K562 (cell line): ENCODE measurements around the gene FAM180B. TPM values are rescaled to one million over a fixed set of nuclear protein-coding genes. Genes with fewer than 3 reads are reported as not detected.
"Not testable (repeated sequence)": the region's sequence is repeated elsewhere in the genome, so short reads cannot be mapped to it uniquely, and the experiment has no call there.

Experiments used
- ATAC-seq: fragments of 200-7000 bp; cut with Tn5 transposase; 3 replicates; pipeline ENCODE4 v1.9.1; 2020; ENCODE audit warnings: moderate library complexity
- BruUV-seq: library from RNA; stranded (reverse); fragments of 400-500 nt; replicated peaks from 2 replicates; lab custom pipeline; 2021; lab: Mats Ljungman, UMichigan
- CTCF ChIA-PET: fragments of 300-600 bp; formaldehyde crosslinking; extraction: SDS; loops from one replicate; lab custom pipeline; 2021; ENCODE audit warnings: low intra/inter-chr PET ratio; lab: Yijun Ruan, JAX
- POLR2A ChIA-PET: fragments of 300-600, 350-650 bp; sonication (Branson Sonifier 250); formaldehyde crosslinking; extraction: SDS; loops from one replicate; lab custom pipeline; 2021; ENCODE audit warnings: antibody characterized with exemption, inconsistent platforms; lab: Yijun Ruan, JAX
- DNase-seq, 4 experiments: peaks; one replicate each; pipeline versions ENCODE4 v3.0.0 to v3.0.0-alpha.2; 2011 to 2018; ENCODE audit warnings: low spot score in 3 of 4, mixed read lengths in 3 of 4; ENCODE audit errors: extremely low read depth in 1 of 4
- FAIRE-seq: peaks from 2 replicates; lab custom pipeline; 2011; peaks lifted over from hg19 to GRCh38; lab: Jason Lieb, UNC
- H2AFZ ChIP-seq: 2 replicates; pipeline ENCODE4 v1.6.0; 2011; ENCODE audit warnings: low read depth, low read length, control low read depth, inconsistent platforms
- H3K27ac ChIP-seq: fragments of 200-600 bp; 3 replicates; pipeline ENCODE4 v1.8.0; 2011; ENCODE audit warnings: low read depth, mild to moderate bottlenecking, control low read depth, inconsistent platforms, low read length, moderate library complexity, mixed read lengths; ENCODE audit errors: extremely low read depth
- H3K27me3 ChIP-seq, 2 experiments: fragments of 300-600 bp in 1 of 2; 2 replicates in 1 of 2; 3 replicates in 1 of 2; pipeline versions ENCODE4 v1.6.0 to v1.8.0; 2011; ENCODE audit warnings: inconsistent platforms in 2 of 2, low read length in 2 of 2, mild to moderate bottlenecking in 1 of 2, mixed read lengths in 1 of 2, moderate library complexity in 1 of 2; ENCODE audit not compliant: control insufficient read depth in 2 of 2, insufficient read depth in 2 of 2
- H3K36me3 ChIP-seq: fragments of 300-600 bp; 3 replicates; pipeline ENCODE4 v1.8.0; 2011; ENCODE audit warnings: mild to moderate bottlenecking, low read length, inconsistent platforms; ENCODE audit not compliant: control insufficient read depth, insufficient read depth
- H3K4me1 ChIP-seq, 2 experiments: fragments of 200-600 bp in 1 of 2; replicated peaks in 1 of 2; 2 replicates in 1 of 2; 3 replicates in 1 of 2; pipeline versions ENCODE4 v1.5.1 to v1.8.0; 2011; ENCODE audit warnings: inconsistent platforms in 2 of 2, low read length in 2 of 2, mild to moderate bottlenecking in 1 of 2, mixed read lengths in 1 of 2, moderate library complexity in 1 of 2; ENCODE audit not compliant: control insufficient read depth in 2 of 2, insufficient read depth in 2 of 2
- H3K4me2 ChIP-seq: 2 replicates; pipeline ENCODE4 v1.6.1; 2011; ENCODE audit warnings: low read length, control low read depth, inconsistent platforms, mixed read lengths; ENCODE audit not compliant: insufficient read depth
- H3K4me3 ChIP-seq: fragments of 200-600 bp; sonication (generic), shearing (Covaris generic); 2 replicates; pipeline ENCODE4 v1.5.1; 2016; ENCODE audit warnings: control low read depth, inconsistent platforms
- H3K79me2 ChIP-seq: fragments of 200-600 bp; 3 replicates; pipeline ENCODE4 v1.8.0; 2011; ENCODE audit warnings: low read length, inconsistent platforms; ENCODE audit not compliant: control insufficient read depth, insufficient read depth
- H3K9ac ChIP-seq, 2 experiments: 2 replicates each; pipeline versions ENCODE4 v1.6.0 to v1.6.1; 2011; ENCODE audit warnings: low read depth in 2 of 2, low read length in 2 of 2, control low read depth in 1 of 2, inconsistent platforms in 1 of 2, mild to moderate bottlenecking in 1 of 2, mixed read lengths in 1 of 2; ENCODE audit not compliant: insufficient read depth in 1 of 2
- H3K9me1 ChIP-seq: one replicate; pipeline ENCODE4 v1.6.0; 2011; ENCODE audit warnings: inconsistent platforms, mild to moderate bottlenecking, low read length, moderate library complexity; ENCODE audit not compliant: control insufficient read depth, insufficient read depth
- H3K9me3 ChIP-seq: replicated peaks from 2 replicates; pipeline ENCODE4 v1.5.1; 2011; ENCODE audit warnings: low read depth, low read length, inconsistent platforms; ENCODE audit not compliant: control insufficient read depth, insufficient read depth
- H4K20me1 ChIP-seq: replicated peaks from 2 replicates; pipeline ENCODE4 v1.6.1; 2011; ENCODE audit warnings: low read length, inconsistent platforms, mixed read lengths; ENCODE audit not compliant: control insufficient read depth, insufficient read depth
- BCOR ChIP-seq: fragments of 450-650 bp; IDR thresholded peaks from 2 replicates; pipeline ENCODE4 v1.6.1; 2016
- HDAC1 ChIP-seq, 2 experiments: fragments of 450-650 bp; IDR thresholded peaks; 2 replicates each; pipeline ENCODE4 v1.6.1; 2016 to 2017; ENCODE audit warnings: inconsistent platforms in 1 of 2, mild to moderate bottlenecking in 1 of 2, moderate library complexity in 1 of 2
- HDGF ChIP-seq: fragments of 450-650 bp; IDR thresholded peaks from 2 replicates; pipeline ENCODE4 v1.6.1; 2016
- KAT7 ChIP-seq: sonication (generic); formaldehyde crosslinking; IDR thresholded peaks from 2 replicates; pipeline ENCODE4 v1.8.0; 2022; ENCODE audit warnings: missing genetic modification reagents, mild to moderate bottlenecking, borderline replicate concordance
- PCBP2 ChIP-seq: fragments of 200-400 bp; formaldehyde crosslinking; IDR thresholded peaks from 2 replicates; pipeline ENCODE4 v1.6.1; 2018; ENCODE audit warnings: low read length, low read depth, mild to moderate bottlenecking, moderate library complexity; ENCODE audit not compliant: poor library complexity, severe bottlenecking
- RNF2 ChIP-seq: sonication (generic); IDR thresholded peaks from 2 replicates; pipeline ENCODE4 v1.6.1; 2016
- SMARCA5 ChIP-seq: fragments of 450-650 bp; IDR thresholded peaks from 2 replicates; pipeline ENCODE4 v1.6.1; 2016
- ZNF253 ChIP-seq: fragments of 250-450 bp; sonication (Bioruptor Pico); conservative IDR thresholded peaks from 2 replicates; pipeline ENCODE4 v1.6.1; 2021; ENCODE audit warnings: mild to moderate bottlenecking
- WGBS: fragments of 100-300 bp; shearing (Covaris generic); methylation state at CpG from one replicate; pipeline ENCODE4 v1.1.6; 2016; ENCODE audit warnings: low coverage, mixed read lengths; ENCODE audit not compliant: insufficient coverage; ENCODE audit errors: missing lambda C conversion rate; 5-methylcytosine and 5-hydroxymethylcytosine counted together
- in situ Hi-C: fragments of 300-500 bp; cut with MboI; formaldehyde crosslinking; loops from 4 replicates; pipeline ENCODE4 v1.15.0; 2018; ENCODE audit warnings: inconsistent platforms, mixed read lengths
- intact Hi-C: fragments of 100-400 bp; cut with micrococcal nuclease; formaldehyde crosslinking; loops from 2 replicates; pipeline ENCODE4 v1.14.2; 2022
- polyA plus RNA-seq, 8 experiments: library from polyadenylated mRNA; depleted of rRNA in 4 of 8; stranded (reverse) in 5 of 8; unstranded in 3 of 8; fragments of >200 nt; fragmentation: Nextera tagmentation in 2 of 8; fragmentation: Illumina TruSeq in 1 of 8; extraction: Ambion mirVana in 2 of 8; extraction: Trizol in 1 of 8; gene quantifications; 2 replicates each; pipeline versions ENCODE4 v1.2.1 to v1.2.3, GENCODE V29; 2011 to 2014; ENCODE audit warnings: inconsistent platforms in 1 of 8, missing spikeins in 1 of 8
- total RNA-seq, 7 experiments: library from RNA; depleted of rRNA in 6 of 7; stranded (reverse); fragments of >200 nt in 6 of 7; fragmentation: Illumina TruSeq in 2 of 7; extraction: Trizol in 2 of 7; gene quantifications; 2 replicates each; pipeline versions ENCODE4 v1.2.1 to v1.2.3, GENCODE V29; 2011 to 2021; ENCODE audit warnings: low replicate concordance in 1 of 7

Gene FAM180B
- total and polyA plus RNA-seq, 9 of the 15 experiments (the other 6 are each of a cell fraction or from before 2014, with no cell fraction given): 0.05 to 0.14 TPM; not detected in 7

DNA sequence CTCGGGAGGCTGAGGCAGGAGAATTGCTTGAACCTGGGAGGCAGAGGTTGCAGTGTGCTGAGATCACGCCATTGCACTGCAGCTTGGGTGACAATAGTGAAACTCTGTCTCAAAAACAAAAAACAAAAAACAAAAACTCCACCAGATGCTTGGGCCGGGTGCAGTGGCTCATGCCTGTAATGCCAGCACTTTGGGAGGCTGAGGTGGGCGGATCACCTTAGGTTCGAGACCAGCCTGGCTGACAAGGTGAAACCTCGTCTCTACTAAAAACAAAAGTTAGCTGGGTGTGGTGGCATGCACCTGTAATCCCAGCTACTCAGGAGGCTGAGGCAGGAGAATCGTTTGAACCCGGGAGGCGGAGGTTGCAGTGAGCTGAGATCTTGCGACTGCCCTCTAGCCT lies 22.1 kb upstream of the FAM180B start:
- BruUV-seq, H3K27me3 ChIP-seq, H3K4me3 ChIP-seq, DNase-seq, FAIRE-seq, in situ Hi-C loops, H4K20me1 ChIP-seq, H3K27ac ChIP-seq, H3K9me3 ChIP-seq, ATAC-seq, intact Hi-C loops, H2AFZ ChIP-seq, CTCF ChIA-PET, H3K9me1 ChIP-seq: not testable (repeated sequence)
- Histone ChIP-seq H3K9ac (peak overlapping the region; percentile 58 to 99), H3K79me2 (peaks cover 39% of the 10 kb centered on the region), H3K4me1 (peaks cover 10 to 40% of the 10 kb centered on the region in 2 experiments; a peak in 4 of 5 replicates), H3K36me3 (peaks cover 11% of the 10 kb centered on the region; the same call in 1 of the 3 replicates), H3K4me2 (0 out of 2 replicates have a peak overlapping the region, but pooled peaks have one; percentile 92)
- TF ChIP-seq HDAC1 (IDR thresholded peaks at IDR 0.05) (0 out of 4 replicates have a peak, but pooled peaks of 1 of the 2 experiments have one; percentile 7), SMARCA5 (0 out of 2 replicates have a peak, but pooled peaks have one; percentile 13), BCOR (0 out of 2 replicates have a peak, but pooled peaks have one; percentile 22)
- WGBS: 91% methylated on average over 10 of the region's 10 CpGs
- POLR2A ChIA-PET: interaction anchor here (0.6 to 3.2 kb wide), 9 partner anchors 8 to 219 kb away, joined by 3 to 23 read pairs (median 4); partner anchors contain the start of genes CELF1 and FAM180B

DNA sequence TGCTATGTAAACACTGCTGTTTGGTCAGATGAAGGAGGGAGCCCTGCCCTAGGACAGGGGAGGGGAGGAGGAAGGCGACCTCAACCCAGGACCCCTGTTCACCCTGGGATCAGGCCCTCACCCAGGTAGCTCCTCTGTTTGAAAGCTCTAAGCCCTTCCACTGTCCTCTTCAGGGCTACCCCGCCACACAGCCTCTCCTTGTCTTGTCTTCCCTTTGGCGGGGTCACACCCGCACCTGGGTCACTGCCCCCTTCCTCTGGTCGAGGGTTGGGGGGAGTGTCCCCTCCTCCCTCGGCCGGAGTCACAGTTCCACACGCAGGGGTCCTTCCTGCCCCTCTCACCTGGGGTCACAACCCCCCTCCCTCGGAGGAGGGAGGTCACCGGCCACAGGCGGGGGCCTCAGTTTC lies 21.5 kb upstream of the FAM180B start:
- peaks cover 44% of the 10 kb centered on the region for H3K79me2 ChIP-seq
- WGBS: 14% methylated on average over 5 of the region's 11 CpGs
- H3K4me3 ChIP-seq: peak overlapping the region; percentile 100
- peak overlapping the region; percentile 96 for H3K27ac ChIP-seq
- in situ Hi-C loops: no loop called here
- BruUV-seq: TSS peak; percentile 77
- intact Hi-C loops: no loop called here
- peak overlapping the region; percentile 92 for H3K4me2 ChIP-seq
- H3K27me3 ChIP-seq: no peaks in the 10 kb centered on the region
- peak; percentile 21 for ATAC-seq
- H2AFZ ChIP-seq: peak overlapping the region; percentile 98
- peak overlapping the region; percentile 99 to 100 for H3K9ac ChIP-seq
- DNase-seq: no peak
- CTCF ChIA-PET: no interaction called here
- no peaks in the 10 kb centered on the region for H3K9me1 ChIP-seq
- FAIRE-seq: no peak
- H3K9me3 ChIP-seq: no peaks in the 10 kb centered on the region
- H4K20me1 ChIP-seq: no peaks in the 10 kb centered on the region
- POLR2A ChIA-PET: interaction anchor here (0.6 to 3.2 kb wide), 8 partner anchors 9 to 80 kb away, joined by 3 to 23 read pairs (median 10); partner anchors contain the start of genes CELF1 and FAM180B
- H3K4me1 ChIP-seq: peaks cover 10 to 40% of the 10 kb centered on the region in 2 experiments; a peak in 4 of 5 replicates
- H3K36me3 ChIP-seq: peaks cover 16% of the 10 kb centered on the region; the same call in 2 of the 3 replicates
- TF ChIP-seq HDGF (peak; percentile 92), KAT7 (CRISPR knock-in tag) (peak; percentile 50; the same call in 1 of the 2 replicates), ZNF253 (CRISPR knock-in tag) (no peak), RNF2 (no peak), PCBP2 (no peak)
